ENCODE data around the gene POLR2B. TPM values are rescaled to one million over a fixed set of nuclear protein-coding genes. Genes with fewer than 3 reads are reported as not detected.
A peak's percentile ranks its signal among the peaks of the same experiment; 100 is the strongest.

POLR2B gene
- polyA plus RNA-seq, 1 experiment: 44.6 TPM

- POLR2A ChIA-PET: interaction anchor here (1.4 kb wide), 1 partner anchor 10 kb away, joined by 3 read pairs; no protein-coding TSS in a partner anchor
- Histone ChIP-seq H3K4me3 (ENCODE audit: low read depth, low read length) (no peak overlapping the region), H3K36me3 (ENCODE audit: control insufficient read depth, insufficient read depth, low read length) (0 out of 2 replicates have a peak, but pooled peaks cover 1% of the 10 kb centered on the region), H3K27me3 (ENCODE audit: control insufficient read depth, insufficient read depth, low read length) (no peaks in the 10 kb centered on the region)
- CTCF ChIA-PET: interaction anchor here (1.5 kb wide), 1 partner anchor 22 kb away, joined by 3 read pairs; no protein-coding TSS in a partner anchor
- DNase-seq (ENCODE audit: low read depth): no peak
- no peak for TF ChIP-seq CTCF (IDR thresholded peaks at IDR 0.05; ENCODE audit: insufficient read depth, low read depth, low read length)
These were observed 92.6 kb downstream of the POLR2B start for GRCh38 chr4:57071326-57071725.

- no peak for TF ChIP-seq CTCF (IDR thresholded peaks at IDR 0.05; ENCODE audit: insufficient read depth, low read depth, low read length)
- no peak for DNase-seq (ENCODE audit: low read depth)
- CTCF ChIA-PET: interaction anchor here (1.0 to 2.0 kb wide), 2 partner anchors 16 to 91 kb away, joined by 3 to 8 read pairs; no protein-coding TSS in a partner anchor
- Histone ChIP-seq H3K27me3 (ENCODE audit: control insufficient read depth, insufficient read depth, low read length) (no peaks in the 10 kb centered on the region), H3K4me3 (ENCODE audit: low read depth, low read length) (no peak overlapping the region), H3K36me3 (ENCODE audit: control insufficient read depth, insufficient read depth, low read length) (0 out of 2 replicates have a peak, but pooled peaks cover 3% of the 10 kb centered on the region)
- POLR2A ChIA-PET: no interaction called here
These were observed 94.9 kb downstream of the POLR2B start for GRCh38 chr4:57073559-57073958.

GRCh38 chr4:57074744-57075143 is 96.0 kb downstream of the POLR2B start:
- ChIA-PET CTCF (interaction anchor here (0.6 to 2.0 kb wide), 6 partner anchors 17 to 90 kb away, joined by 3 to 8 read pairs (median 3); partner anchors contain the start of gene IGFBP7), POLR2A (no interaction called here)
- DNase-seq (ENCODE audit: low read depth): peak; percentile 51
- Histone ChIP-seq H3K4me3 (ENCODE audit: low read depth, low read length) (no peak overlapping the region), H3K27me3 (ENCODE audit: control insufficient read depth, insufficient read depth, low read length) (no peaks in the 10 kb centered on the region), H3K36me3 (ENCODE audit: control insufficient read depth, insufficient read depth, low read length) (peaks cover 4% of the 10 kb centered on the region; the same call in 1 of the 2 replicates)
- TF ChIP-seq CTCF (IDR thresholded peaks at IDR 0.05; ENCODE audit: insufficient read depth, low read depth, low read length): no peak

GRCh38 chr4:57075367-57075766 is 96.7 kb downstream of the POLR2B start:
- no peak for TF ChIP-seq CTCF (IDR thresholded peaks at IDR 0.05; ENCODE audit: insufficient read depth, low read depth, low read length)
- ChIA-PET POLR2A (interaction anchor here (0.7 kb wide), 1 partner anchor 11 kb away, joined by 4 read pairs; no protein-coding TSS in a partner anchor), CTCF (interaction anchor here (0.6 to 1.5 kb wide), 5 partner anchors 34 to 90 kb away, joined by 3 to 5 read pairs (median 3); partner anchors contain the start of gene IGFBP7)
- Histone ChIP-seq H3K36me3 (ENCODE audit: control insufficient read depth, insufficient read depth, low read length) (peaks cover 6% of the 10 kb centered on the region; the same call in 1 of the 2 replicates), H3K27me3 (ENCODE audit: control insufficient read depth, insufficient read depth, low read length) (no peaks in the 10 kb centered on the region), H3K4me3 (ENCODE audit: low read depth, low read length) (no peak overlapping the region)
- DNase-seq (ENCODE audit: low read depth): no peak

- no peak overlapping the region for H3K4me3 ChIP-seq (ENCODE audit: low read depth, low read length)
- CTCF ChIA-PET: interaction anchor here (1.1 to 1.5 kb wide), 2 partner anchors 35 to 86 kb away, joined by 3 to 5 read pairs; no protein-coding TSS in a partner anchor
- peaks cover 6% of the 10 kb centered on the region; the same call in 1 of the 2 replicates for H3K36me3 ChIP-seq (ENCODE audit: control insufficient read depth, insufficient read depth, low read length)
- POLR2A ChIA-PET: no interaction called here
- no peaks in the 10 kb centered on the region for H3K27me3 ChIP-seq (ENCODE audit: control insufficient read depth, insufficient read depth, low read length)
- no peak for DNase-seq (ENCODE audit: low read depth)
- TF ChIP-seq CTCF (IDR thresholded peaks at IDR 0.05; ENCODE audit: insufficient read depth, low read depth, low read length): no peak
These were observed 98.0 kb downstream of the POLR2B start for GRCh38 chr4:57076646-57077045.

Measured in BJ (cell line).